CD4-positive, alpha-beta T cell (primary cell): ENCODE data around the gene IL17A. TPM values are rescaled to one million over a fixed set of nuclear protein-coding genes. Genes with fewer than 3 reads are reported as not detected.

ENCODE experiments used
- ATAC-seq: fragments of 200-7000 bp; cut with Tn5 transposase; one replicate; pipeline ENCODE4 v1.10.0; 2022; ENCODE audit warnings: mild to moderate bottlenecking; ENCODE audit not compliant: poor library complexity
- CTCF ChIA-PET: fragments of 350-600 bp; sonication (Branson Sonifier 250); formaldehyde crosslinking; loops from one replicate; lab custom pipeline; 2021; ENCODE audit warnings: antibody characterized with exemption, inconsistent platforms; lab: Charles Lee
- POLR2A ChIA-PET: fragments of 350-600 bp; sonication (Branson Sonifier 250); formaldehyde crosslinking; loops from one replicate; lab custom pipeline; 2021; ENCODE audit warnings: antibody characterized with exemption, inconsistent platforms; lab: Charles Lee
- DNase-seq, 14 experiments: peaks; one replicate each; pipeline ENCODE4 v3.0.0-alpha.2; 2013 to 2020; ENCODE audit warnings: mixed read lengths in 2 of 14
- H3K27ac ChIP-seq, 2 donors: one replicate each; pipeline versions ENCODE4 v1.5.1 to v1.7.0; 2013; ENCODE audit warnings: low read length in 2 of 2, low read depth in 1 of 2, mild to moderate bottlenecking in 1 of 2
- H3K27me3 ChIP-seq, 2 experiments: 1 replicate in 1 of 2; 2 replicates in 1 of 2; pipeline versions ENCODE4 v1.6.1 to v1.7.0; 2013; ENCODE audit warnings: low read length in 2 of 2, control low read depth in 1 of 2, mild to moderate bottlenecking in 1 of 2, moderate library complexity in 1 of 2; ENCODE audit not compliant: insufficient read depth in 2 of 2, control insufficient read depth in 1 of 2
- H3K36me3 ChIP-seq: one replicate; pipeline ENCODE4 v1.6.1; 2013; ENCODE audit warnings: low read length, control low read depth; ENCODE audit not compliant: insufficient read depth
- H3K4me1 ChIP-seq: one replicate; pipeline ENCODE4 v1.6.1; 2013; ENCODE audit warnings: low read length, control low read depth; ENCODE audit not compliant: insufficient read depth
- H3K4me3 ChIP-seq: one replicate; pipeline ENCODE4 v1.5.1; 2013; ENCODE audit warnings: mild to moderate bottlenecking, low read length, moderate library complexity
- H3K9me3 ChIP-seq, 2 experiments: 1 replicate in 1 of 2; 2 replicates in 1 of 2; pipeline versions ENCODE4 v1.6.1 to v1.7.0; 2013; ENCODE audit warnings: low read length in 2 of 2, mild to moderate bottlenecking in 2 of 2, control low read depth in 1 of 2, moderate library complexity in 1 of 2; ENCODE audit not compliant: control insufficient read depth in 1 of 2, insufficient read depth in 1 of 2
- H3K27ac Mint-ChIP-seq: one replicate; pipeline ENCODE4 v1.8.0; 2020; ENCODE audit warnings: mixed read lengths
- H3K27me3 Mint-ChIP-seq: one replicate; pipeline ENCODE4 v1.8.0; 2021; ENCODE audit warnings: mixed read lengths
- H3K36me3 Mint-ChIP-seq: one replicate; pipeline ENCODE4 v1.8.0; 2021; ENCODE audit warnings: low read depth, mixed read lengths
- H3K4me1 Mint-ChIP-seq: one replicate; pipeline ENCODE4 v1.8.0; 2021; ENCODE audit warnings: low read depth, mixed read lengths
- H3K4me3 Mint-ChIP-seq: one replicate; pipeline ENCODE4 v1.8.0; 2020; ENCODE audit warnings: mild to moderate bottlenecking, mixed read lengths
- H3K9me3 Mint-ChIP-seq: one replicate; pipeline ENCODE4 v1.8.0; 2020; ENCODE audit warnings: mixed read lengths
- CTCF ChIP-seq: fragments of 200-600 bp; IDR thresholded peaks from one replicate; pipeline ENCODE4 v1.8.0; 2022; ENCODE audit warnings: antibody characterized with exemption, mild to moderate bottlenecking
- intact Hi-C, 2 experiments: fragments of 100-400 bp; cut with DNase I in 1 of 2; cut with micrococcal nuclease in 1 of 2; formaldehyde crosslinking; loops; one replicate each; pipeline versions ENCODE4 v1.15.1 to v1.9.0; 2023 to 2025; cut with DNase I, micrococcal nuclease
- total RNA-seq, 174 experiments: library from RNA in 2 of 174; stranded (reverse) in 2 of 174; gene quantifications; one replicate each; pipeline ENCODE4 v1.2.3 and lab custom pipeline; 2021 to 2026

The IL17A gene
- total RNA-seq, 2 experiments from 2014 or later: 0.14 TPM; not detected in 1

- Mint-ChIP-seq H3K9me3 (no peaks in the 10 kb centered on the region), H3K27me3 (peaks cover 11% of the 10 kb centered on the region), H3K27ac (no peak overlapping the region), H3K4me1 (no peaks in the 10 kb centered on the region), H3K36me3 (no peaks in the 10 kb centered on the region), H3K4me3 (no peak overlapping the region)
- no peak overlapping the region for H3K27ac ChIP-seq
- H3K4me1 ChIP-seq: no peaks in the 10 kb centered on the region
- no peaks in the 10 kb centered on the region for H3K36me3 ChIP-seq
- ATAC-seq (no peak), DNase-seq (no peak)
- POLR2A ChIA-PET: no interaction called here
- CTCF ChIA-PET: no interaction called here
- intact Hi-C loops: no loop called here
- TF ChIP-seq CTCF: no peak
- no peak overlapping the region for H3K4me3 ChIP-seq
- peaks cover 0 to 6% of the 10 kb centered on the region in 2 experiments for H3K27me3 ChIP-seq
- H3K9me3 ChIP-seq: no peaks in the 10 kb centered on the region
Measured at GRCh38 chr6:52152711-52153160, 33.4 kb upstream of the IL17A start.

- TF ChIP-seq CTCF: no peak
- Histone ChIP-seq H3K27me3 (peaks cover 0 to 6% of the 10 kb centered on the region in 2 experiments), H3K36me3 (no peaks in the 10 kb centered on the region), H3K27ac (no peak overlapping the region), H3K4me1 (no peaks in the 10 kb centered on the region), H3K4me3 (no peak overlapping the region), H3K9me3 (no peaks in the 10 kb centered on the region)
- no peaks in the 10 kb centered on the region for H3K9me3 Mint-ChIP-seq
- CTCF ChIA-PET: no interaction called here
- no peaks in the 10 kb centered on the region for H3K4me1 Mint-ChIP-seq
- intact Hi-C loops: no loop called here
- POLR2A ChIA-PET: no interaction called here
- no peaks in the 10 kb centered on the region for H3K36me3 Mint-ChIP-seq
- H3K4me3 Mint-ChIP-seq: no peak overlapping the region
- ATAC-seq: no peak
- H3K27ac Mint-ChIP-seq: no peak overlapping the region
- H3K27me3 Mint-ChIP-seq: peaks cover 11% of the 10 kb centered on the region
- no peak for DNase-seq
Measured at GRCh38 chr6:52154381-52154780, 31.8 kb upstream of the IL17A start.

- Mint-ChIP-seq H3K27me3 (peaks cover 11% of the 10 kb centered on the region), H3K4me1 (no peaks in the 10 kb centered on the region), H3K36me3 (no peaks in the 10 kb centered on the region), H3K9me3 (no peaks in the 10 kb centered on the region), H3K27ac (no peak overlapping the region), H3K4me3 (no peak overlapping the region)
- ChIA-PET POLR2A (no interaction called here), CTCF (interaction anchor here (0.7 kb wide), 1 partner anchor 32 kb away, joined by 3 read pairs; no protein-coding TSS in a partner anchor)
- no peak overlapping the region for H3K4me3 ChIP-seq
- DNase-seq (no peak), ATAC-seq (no peak)
- no peak overlapping the region for H3K27ac ChIP-seq
- no peaks in the 10 kb centered on the region for H3K36me3 ChIP-seq
- intact Hi-C loops: no loop called here
- no peak for TF ChIP-seq CTCF
- H3K9me3 ChIP-seq: no peaks in the 10 kb centered on the region
- peaks cover 0 to 6% of the 10 kb centered on the region in 2 experiments for H3K27me3 ChIP-seq
- no peaks in the 10 kb centered on the region for H3K4me1 ChIP-seq
Measured at GRCh38 chr6:52155791-52156576, 30.2 kb upstream of the IL17A start.
